HCT116 (cell line): ENCODE results near the gene ATP2B1. TPM values are rescaled to one million over a fixed set of nuclear protein-coding genes. Genes with fewer than 3 reads are reported as not detected.

Source experiments
- ATAC-seq: fragments of 200-7000 bp; cut with Tn5 transposase; 2 replicates; pipeline ENCODE4 v1.9.1; 2020; ENCODE audit warnings: mild to moderate bottlenecking, moderate library complexity
- BruUV-seq: library from RNA; stranded (reverse); fragments of 400-500 nt; replicated peaks from 2 replicates; lab custom pipeline; 2021; lab: Mats Ljungman, UMichigan
- CTCF ChIA-PET: fragments of 300-600 bp; sonication (Branson Sonifier 250); formaldehyde crosslinking; loops from one replicate; lab custom pipeline; 2021; ENCODE audit warnings: antibody characterized with exemption; lab: Charles Lee
- POLR2A ChIA-PET: fragments of 300-600, 350-600 bp; sonication (Branson Sonifier 250); formaldehyde crosslinking; loops from one replicate; lab custom pipeline; 2021; ENCODE audit warnings: antibody characterized with exemption; lab: Charles Lee
- RAD21 ChIA-PET, 2 experiments: fragments of 300-600 bp; sonication (Branson Sonifier 250); formaldehyde crosslinking; loops; one replicate each; lab custom pipeline; 2023; ENCODE audit warnings: low total read pairs in 2 of 2; ENCODE audit not compliant: uncharacterized antibody in 2 of 2, unreplicated experiment in 2 of 2, low non-redundant PET in 1 of 2; lab: Charles Lee
- DNase-seq: peaks from one replicate; pipeline ENCODE4 v3.0.0-alpha.2; 2010; ENCODE audit warnings: low read depth, low spot score
- H2AFZ ChIP-seq: fragments of 200-600 bp; shearing (Covaris generic), sonication (generic); 2 replicates; pipeline ENCODE4 v1.6.1; 2017; ENCODE audit warnings: low read depth, mixed run types, mixed read lengths, antibody characterized with exemption, low read length; ENCODE audit not compliant: poor library complexity, severe bottlenecking
- H3K27ac ChIP-seq: 2 replicates; pipeline ENCODE4 v1.5.1; 2012; ENCODE audit warnings: low read depth, low read length
- H3K27me3 ChIP-seq: fragments of 200-600 bp; sonication (generic); 2 replicates; pipeline ENCODE4 v1.6.1; 2016; ENCODE audit warnings: mixed run types, low read length, mixed read lengths; ENCODE audit not compliant: insufficient read depth
- H3K36me3 ChIP-seq, 2 experiments: fragments of 200-500 bp in 1 of 2; fragments of 200-600 bp in 1 of 2; sonication (Bioruptor generic) in 1 of 2; sonication (generic) in 1 of 2; 2 replicates each; pipeline versions ENCODE4 v1.5.1 to v1.6.1; 2014 to 2016; ENCODE audit warnings: low read length in 2 of 2, inconsistent platforms in 1 of 2, mixed read lengths in 1 of 2, mixed run types in 1 of 2; ENCODE audit not compliant: insufficient read depth in 2 of 2, control insufficient read depth in 1 of 2
- H3K4me1 ChIP-seq, 2 experiments: fragments of 200-600 bp in 1 of 2; sonication (generic) in 1 of 2; 2 replicates each; pipeline versions ENCODE4 v1.5.1 to v1.6.1; 2012 to 2017; ENCODE audit warnings: low read length in 2 of 2, inconsistent platforms in 1 of 2, mild to moderate bottlenecking in 1 of 2, mixed read lengths in 1 of 2, mixed run types in 1 of 2, moderate library complexity in 1 of 2; ENCODE audit not compliant: insufficient read depth in 2 of 2, control insufficient read depth in 1 of 2
- H3K4me2 ChIP-seq: fragments of 200-600 bp; sonication (generic); 2 replicates; pipeline ENCODE4 v1.6.1; 2017; ENCODE audit warnings: mixed run types, low read length, mixed read lengths
- H3K4me3 ChIP-seq, 2 experiments: fragments of 200-600 bp in 1 of 2; sonication (generic) in 1 of 2; replicated peaks in 1 of 2; 2 replicates each; pipeline ENCODE4 v1.5.1; 2011 to 2016; ENCODE audit warnings: low read length in 2 of 2, control low read depth in 1 of 2, low read depth in 1 of 2, mild to moderate bottlenecking in 1 of 2, mixed read lengths in 1 of 2, mixed run types in 1 of 2
- H3K79me2 ChIP-seq: fragments of 200-600 bp; sonication (generic); 2 replicates; pipeline ENCODE4 v1.6.1; 2017; ENCODE audit warnings: mild to moderate bottlenecking, mixed run types, low read length, moderate library complexity, mixed read lengths; ENCODE audit not compliant: insufficient read depth
- H3K9ac ChIP-seq: fragments of 200-600 bp; sonication (generic); 2 replicates; pipeline ENCODE4 v1.6.1; 2016; ENCODE audit warnings: low read length, mixed read lengths
- H3K9me2 ChIP-seq: fragments of 200-600 bp; sonication (generic), shearing (Covaris generic); 2 replicates; pipeline ENCODE4 v1.6.1; 2017; ENCODE audit warnings: mixed run types, mild to moderate bottlenecking, moderate library complexity; ENCODE audit not compliant: insufficient read depth
- H3K9me3 ChIP-seq, 2 experiments: fragments of 200-500 bp in 1 of 2; fragments of 200-600 bp in 1 of 2; sonication (Bioruptor generic) in 1 of 2; sonication (generic) in 1 of 2; 2 replicates each; pipeline ENCODE4 v1.6.1; 2014 to 2017; ENCODE audit warnings: low read length in 2 of 2, mixed read lengths in 2 of 2, inconsistent platforms in 1 of 2, low read depth in 1 of 2, mild to moderate bottlenecking in 1 of 2, mixed run types in 1 of 2, moderate library complexity in 1 of 2; ENCODE audit not compliant: control insufficient read depth in 1 of 2, insufficient read depth in 1 of 2
- H4K20me1 ChIP-seq: fragments of 200-600 bp; sonication (generic), shearing (Covaris generic); 2 replicates; pipeline ENCODE4 v1.6.1; 2017; ENCODE audit warnings: mixed run types, mild to moderate bottlenecking, moderate library complexity; ENCODE audit not compliant: insufficient read depth
- CBX3 ChIP-seq: IDR thresholded peaks from 2 replicates; pipeline ENCODE4 v1.6.1; 2012; ENCODE audit warnings: low read depth
- ELF1 ChIP-seq: IDR thresholded peaks from 2 replicates; pipeline ENCODE4 v1.6.1; 2012; ENCODE audit warnings: low read depth, borderline replicate concordance
- FOSL1 ChIP-seq: IDR thresholded peaks from 2 replicates; pipeline ENCODE4 v1.6.1; 2012; ENCODE audit warnings: low read depth
- JUND ChIP-seq: IDR thresholded peaks from 2 replicates; pipeline ENCODE4 v1.6.1; 2012
- POLR2A ChIP-seq: IDR thresholded peaks from 2 replicates; pipeline ENCODE4 v1.7.0; 2011; ENCODE audit warnings: borderline replicate concordance; ENCODE audit not compliant: insufficient read depth, insufficient read length; ENCODE audit errors: extremely low read depth
- SIN3A ChIP-seq: IDR thresholded peaks from 2 replicates; pipeline ENCODE4 v1.6.1; 2012; ENCODE audit warnings: low read depth
- SRF ChIP-seq: IDR thresholded peaks from 2 replicates; pipeline ENCODE4 v1.6.1; 2012; ENCODE audit warnings: low read depth
- TCF7L2 ChIP-seq: IDR thresholded peaks from 2 replicates; pipeline ENCODE4 v1.7.0; 2011; ENCODE audit warnings: borderline replicate concordance, inconsistent platforms; ENCODE audit not compliant: insufficient read depth, insufficient read length; ENCODE audit errors: extremely low read depth
- YY1 ChIP-seq: IDR thresholded peaks from 2 replicates; pipeline ENCODE4 v1.6.1; 2011; ENCODE audit warnings: low read length, low read depth, moderate library complexity, mild to moderate bottlenecking; ENCODE audit not compliant: insufficient replicate concordance; ENCODE audit errors: extremely low read depth
- intact Hi-C: fragments of 100-400 bp; cut with micrococcal nuclease; formaldehyde crosslinking; loops from 2 replicates; pipeline ENCODE4 v1.10.0; 2022
- total RNA-seq: library from RNA; stranded (reverse); gene quantifications from one replicate; pipeline ENCODE4 v1.2.1, GENCODE V29; 2021; ENCODE audit not compliant: unreplicated experiment

ATP2B1 gene
- total RNA-seq, 1 experiment from 2014 or later: 62.4 TPM

DNA sequence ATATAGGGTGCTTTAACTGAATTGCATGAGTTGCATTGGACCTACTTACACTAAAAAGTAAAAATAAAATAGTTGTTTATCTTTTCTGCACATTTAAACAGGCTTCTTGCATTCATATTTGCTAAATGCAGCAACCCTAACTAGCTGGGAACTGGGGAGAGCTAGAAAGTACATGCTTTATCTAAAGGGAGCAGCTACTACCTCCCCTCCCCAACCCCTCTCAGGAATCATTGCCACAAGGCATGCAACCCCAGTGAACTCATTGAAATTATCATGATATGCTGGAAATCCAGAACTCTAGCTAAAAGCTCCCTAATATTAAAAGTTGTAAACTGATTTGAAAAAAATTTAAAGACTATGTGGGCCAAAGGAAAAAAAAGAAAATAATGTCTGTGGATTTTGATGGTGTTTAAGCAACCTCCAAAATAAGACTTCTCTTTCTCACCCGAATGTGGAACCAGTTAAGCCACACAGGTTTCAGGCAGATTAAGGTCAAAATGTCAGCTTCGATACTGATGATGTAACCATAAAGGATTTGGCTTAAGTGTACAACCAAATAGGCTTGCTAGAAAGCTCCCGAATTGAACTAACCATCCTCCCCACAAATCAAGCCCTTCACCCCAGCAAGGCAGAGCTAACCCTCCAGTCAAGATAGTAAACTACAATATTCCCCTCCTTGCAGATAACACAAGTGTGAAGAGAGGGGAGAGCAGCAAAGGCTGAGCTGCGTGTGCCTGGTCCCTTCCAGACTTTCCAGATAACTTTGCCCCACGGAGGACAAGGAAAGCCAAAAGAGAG lies 169.0 kb downstream of the ATP2B1 start:
- DNase-seq (no peak), ATAC-seq (no peak)
- H3K4me2 ChIP-seq: no peak overlapping the region
- no peaks in the 10 kb centered on the region for H3K36me3 ChIP-seq
- intact Hi-C loops: loop anchor here (5.0 to 10.0 kb wide), 3 partner anchors 423 to 715 kb away; no protein-coding TSS in a partner anchor
- ChIA-PET POLR2A (no interaction called here), CTCF (no interaction called here), RAD21 (no interaction called here)
- H2AFZ ChIP-seq: no peak overlapping the region
- no peaks in the 10 kb centered on the region for H3K27me3 ChIP-seq
- no peaks in the 10 kb centered on the region for H3K79me2 ChIP-seq
- BruUV-seq: no TSS peak
- no peaks in the 10 kb centered on the region for H3K9me3 ChIP-seq
- H3K4me1 ChIP-seq: peaks cover 0 to 4% of the 10 kb centered on the region in 2 experiments; a peak in 1 of 4 replicates
- no peak for TF ChIP-seq FOSL1
- no peak for TF ChIP-seq YY1
- TF ChIP-seq TCF7L2: no peak
- TF ChIP-seq CBX3: no peak
- H4K20me1 ChIP-seq: no peaks in the 10 kb centered on the region
- H3K9ac ChIP-seq: no peak overlapping the region
- H3K9me2 ChIP-seq: no peaks in the 10 kb centered on the region
- no peak overlapping the region for H3K4me3 ChIP-seq
- H3K27ac ChIP-seq: no peak overlapping the region

DNA sequence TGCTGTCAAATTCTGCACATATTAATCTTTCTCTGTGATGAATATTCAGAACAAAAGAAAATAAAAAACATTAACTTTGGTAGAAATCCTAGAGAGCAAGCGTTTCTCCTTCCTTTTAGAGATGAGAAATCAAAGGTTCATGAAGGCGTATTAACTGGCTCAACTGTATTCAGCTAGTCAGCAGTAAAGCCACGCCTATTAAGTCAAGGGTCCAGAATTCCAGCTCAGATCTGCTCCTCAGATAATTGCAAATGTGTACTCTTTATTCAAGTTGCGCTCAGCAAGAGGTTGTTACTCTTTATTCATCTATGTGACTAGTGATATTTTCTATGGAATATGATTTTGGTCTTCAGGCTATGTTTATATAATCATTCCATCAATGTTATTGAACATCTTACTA lies 169.7 kb downstream of the ATP2B1 start:
- H2AFZ ChIP-seq: no peak overlapping the region
- H3K9me3 ChIP-seq: no peaks in the 10 kb centered on the region
- H3K27ac ChIP-seq: no peak overlapping the region
- no TSS peak for BruUV-seq
- intact Hi-C loops: no loop called here
- no peaks in the 10 kb centered on the region for H3K9me2 ChIP-seq
- H3K27me3 ChIP-seq: no peaks in the 10 kb centered on the region
- H3K4me2 ChIP-seq: no peak overlapping the region
- no peak for DNase-seq
- POLR2A ChIA-PET: no interaction called here
- no peak overlapping the region for H3K4me3 ChIP-seq
- RAD21 ChIA-PET: no interaction called here
- CTCF ChIA-PET: no interaction called here
- ATAC-seq: no peak
- no peak for TF ChIP-seq SIN3A
- no peak for TF ChIP-seq CBX3
- no peak for TF ChIP-seq FOSL1
- no peak for TF ChIP-seq YY1
- TF ChIP-seq POLR2A: no peak
- no peak for TF ChIP-seq SRF
- TF ChIP-seq JUND: no peak
- no peak for TF ChIP-seq ELF1
- no peaks in the 10 kb centered on the region for H3K79me2 ChIP-seq
- H4K20me1 ChIP-seq: no peaks in the 10 kb centered on the region
- no peaks in the 10 kb centered on the region for H3K36me3 ChIP-seq
- no peak overlapping the region for H3K9ac ChIP-seq
- peaks cover 0 to 4% of the 10 kb centered on the region in 2 experiments; a peak in 1 of 4 replicates for H3K4me1 ChIP-seq

Other genes with a start within 250 kb of the ATP2B1 start
- 2.8 TPM for gene GALNT4, start 184.0 kb downstream of the ATP2B1 start, total RNA-seq
- gene POC1B, start 182.8 kb downstream of the ATP2B1 start, total RNA-seq: 14.3 TPM